ENCODE data around the gene HJV. TPM values are rescaled to one million over a fixed set of nuclear protein-coding genes. Genes with fewer than 3 reads are reported as not detected.

HJV gene
- total RNA-seq, 3 donors from 2014 or later (not counting 1 experiment from before 2014, with no cell fraction given): not detected

DNA sequence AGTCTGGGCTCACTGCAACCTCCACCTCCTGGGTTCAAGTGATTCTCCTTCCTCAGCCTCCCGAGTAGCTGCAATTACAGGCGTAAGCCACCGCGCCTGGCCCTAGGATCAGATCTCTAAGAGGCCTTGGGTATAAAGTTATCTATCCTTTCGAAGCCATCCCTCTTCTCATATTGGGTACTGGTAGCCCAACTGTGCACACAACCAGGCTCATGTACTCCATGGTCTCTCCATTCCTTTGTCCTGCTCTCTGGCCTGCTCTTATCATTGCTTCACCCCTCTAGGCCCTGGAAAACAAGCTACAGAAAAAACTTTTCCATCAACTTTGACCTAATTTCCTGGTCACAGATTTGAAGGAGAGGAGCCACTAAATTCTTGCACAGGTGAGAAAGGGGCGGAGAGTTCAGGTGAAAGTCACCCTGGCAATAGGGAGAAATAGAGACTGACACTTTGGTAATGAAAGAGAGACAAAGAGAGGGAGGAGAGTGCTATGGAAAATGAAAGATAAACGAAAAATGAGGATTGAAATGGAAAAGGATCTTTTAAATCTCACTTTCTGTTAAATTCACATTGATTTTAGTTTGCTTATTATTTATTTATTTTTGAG lies 31.2 kb downstream of the HJV start:
- WGBS (ENCODE audit: insufficient coverage): 97% methylated on average over 6 of the region's 7 CpGs
- peak overlapping the region; percentile 97 for H3K4me3 Mint-ChIP-seq
- H3K4me3 ChIP-seq (ENCODE audit: low read length): no peak overlapping the region

DNA sequence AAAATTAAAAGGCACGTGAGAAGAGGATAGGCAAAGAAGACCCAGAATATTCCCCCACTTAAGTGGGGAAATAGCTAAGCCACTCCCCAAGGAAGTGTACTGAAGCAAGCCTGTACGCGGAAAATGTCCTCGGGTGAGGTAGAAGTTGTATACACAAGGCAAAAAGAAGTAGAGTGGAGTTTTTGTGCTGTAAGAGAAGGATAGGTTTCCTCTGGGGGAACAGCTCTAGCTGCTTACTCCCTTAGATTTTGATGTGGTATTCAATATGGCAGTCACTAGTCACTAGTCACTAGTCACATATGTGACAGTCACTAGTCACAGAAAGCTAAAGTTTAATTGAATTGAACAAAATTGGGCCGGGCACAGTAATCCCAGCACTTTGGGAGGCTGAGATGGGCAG lies 32.8 kb downstream of the HJV start:
- 59% methylated on average over 4 of the region's 5 CpGs for WGBS (ENCODE audit: insufficient coverage)

More for the DNA sequence above, 31.2 kb downstream of the HJV start:
- H3K27ac Mint-ChIP-seq: peak overlapping the region; percentile 97 to 99
- Histone ChIP-seq H3K36me3 (ENCODE audit: control insufficient read depth, insufficient read depth, low read length) (peaks cover 37% of the 10 kb centered on the region), H3K9me3 (ENCODE audit: control insufficient read depth, insufficient read depth, low read length) (no peaks in the 10 kb centered on the region), H3K4me1 (ENCODE audit: control insufficient read depth, insufficient read depth, low read length) (peaks cover 30% of the 10 kb centered on the region), H3K27me3 (ENCODE audit: control insufficient read depth, insufficient read depth, low read length) (no peaks in the 10 kb centered on the region), H3K27ac (ENCODE audit: low read length) (no peak overlapping the region)
- TF ChIP-seq, protein P1, sequence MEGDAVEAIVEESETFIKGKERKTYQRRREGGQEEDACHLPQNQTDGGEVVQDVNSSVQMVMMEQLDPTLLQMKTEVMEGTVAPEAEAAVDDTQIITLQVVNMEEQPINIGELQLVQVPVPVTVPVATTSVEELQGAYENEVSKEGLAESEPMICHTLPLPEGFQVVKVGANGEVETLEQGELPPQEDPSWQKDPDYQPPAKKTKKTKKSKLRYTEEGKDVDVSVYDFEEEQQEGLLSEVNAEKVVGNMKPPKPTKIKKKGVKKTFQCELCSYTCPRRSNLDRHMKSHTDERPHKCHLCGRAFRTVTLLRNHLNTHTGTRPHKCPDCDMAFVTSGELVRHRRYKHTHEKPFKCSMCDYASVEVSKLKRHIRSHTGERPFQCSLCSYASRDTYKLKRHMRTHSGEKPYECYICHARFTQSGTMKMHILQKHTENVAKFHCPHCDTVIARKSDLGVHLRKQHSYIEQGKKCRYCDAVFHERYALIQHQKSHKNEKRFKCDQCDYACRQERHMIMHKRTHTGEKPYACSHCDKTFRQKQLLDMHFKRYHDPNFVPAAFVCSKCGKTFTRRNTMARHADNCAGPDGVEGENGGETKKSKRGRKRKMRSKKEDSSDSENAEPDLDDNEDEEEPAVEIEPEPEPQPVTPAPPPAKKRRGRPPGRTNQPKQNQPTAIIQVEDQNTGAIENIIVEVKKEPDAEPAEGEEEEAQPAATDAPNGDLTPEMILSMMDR (IDR thresholded peaks at IDR 0.05): no peak
- no peak for ATAC-seq
- intact Hi-C loops (cut with micrococcal nuclease): no loop called here
- peak in 1 of 2 donors; percentile 39 for DNase-seq
- no peaks in the 10 kb centered on the region for H3K27me3 Mint-ChIP-seq (ENCODE audit: low read depth in 2 of 2)
- H3K4me1 Mint-ChIP-seq: peaks cover 63 to 70% of the 10 kb centered on the region in 2 donors
- H3K9me3 Mint-ChIP-seq: no peaks in the 10 kb centered on the region
- H3K36me3 Mint-ChIP-seq: peaks cover 36% of the 10 kb centered on the region

DNA sequence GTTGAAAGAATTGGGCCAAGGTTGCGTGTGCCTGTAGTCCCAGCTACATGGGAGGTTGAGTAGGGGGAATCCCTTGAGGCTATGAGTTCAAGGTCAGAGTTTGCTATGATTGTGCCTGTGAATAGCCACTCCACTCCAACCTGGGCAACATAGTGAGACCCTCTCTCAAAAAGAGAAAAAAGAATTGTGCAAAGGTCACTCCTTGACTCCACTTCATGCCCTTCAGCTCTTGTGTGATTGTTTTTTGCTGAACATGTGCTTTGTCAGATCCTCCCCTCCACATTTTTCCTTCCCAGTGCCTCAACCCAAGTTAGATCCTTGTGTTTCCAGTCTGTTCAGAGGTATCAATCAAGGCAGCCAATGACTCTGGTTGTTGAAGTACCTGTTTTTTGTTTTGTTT lies 33.6 kb downstream of the HJV start:
- peak in 1 of 2 donors; percentile 12 for DNase-seq
- peak overlapping the region; percentile 13 for H3K27ac ChIP-seq (ENCODE audit: low read length)
- intact Hi-C loops (cut with micrococcal nuclease): no loop called here
- H3K36me3 ChIP-seq (ENCODE audit: control insufficient read depth, insufficient read depth, low read length): peaks cover 13% of the 10 kb centered on the region
- no CpG with 5 or more reads among the region's 1 CpG for WGBS (ENCODE audit: insufficient coverage)
- H3K4me3 Mint-ChIP-seq: peak overlapping the region; percentile 37
- H3K27ac Mint-ChIP-seq: peak overlapping the region; percentile 63 to 79
- H3K9me3 Mint-ChIP-seq: no peaks in the 10 kb centered on the region
- H3K4me1 ChIP-seq (ENCODE audit: control insufficient read depth, insufficient read depth, low read length): peaks cover 41% of the 10 kb centered on the region
- no peaks in the 10 kb centered on the region for H3K27me3 ChIP-seq (ENCODE audit: control insufficient read depth, insufficient read depth, low read length)
- no peak for ATAC-seq
- H3K36me3 Mint-ChIP-seq: peaks cover 12% of the 10 kb centered on the region
- H3K4me3 ChIP-seq (ENCODE audit: low read length): no peak overlapping the region
- H3K27me3 Mint-ChIP-seq (ENCODE audit: low read depth in 2 of 2): no peaks in the 10 kb centered on the region
- no peaks in the 10 kb centered on the region for H3K9me3 ChIP-seq (ENCODE audit: control insufficient read depth, insufficient read depth, low read length)
- H3K4me1 Mint-ChIP-seq: peaks cover 53 to 65% of the 10 kb centered on the region in 2 donors
- TF ChIP-seq, protein P1 (IDR thresholded peaks at IDR 0.05): no peak

More for the DNA sequence above, 32.8 kb downstream of the HJV start:
- Mint-ChIP-seq H3K9me3 (no peaks in the 10 kb centered on the region), H3K4me3 (no peak overlapping the region), H3K4me1 (peaks cover 62 to 66% of the 10 kb centered on the region in 2 donors), H3K27me3 (ENCODE audit: low read depth in 2 of 2) (no peaks in the 10 kb centered on the region), H3K36me3 (peaks cover 20% of the 10 kb centered on the region), H3K27ac (peak overlapping the region; percentile 63 to 79)
- Histone ChIP-seq H3K27me3 (ENCODE audit: control insufficient read depth, insufficient read depth, low read length) (no peaks in the 10 kb centered on the region), H3K4me1 (ENCODE audit: control insufficient read depth, insufficient read depth, low read length) (peaks cover 39% of the 10 kb centered on the region), H3K36me3 (ENCODE audit: control insufficient read depth, insufficient read depth, low read length) (peaks cover 21% of the 10 kb centered on the region), H3K4me3 (ENCODE audit: low read length) (no peak overlapping the region), H3K27ac (ENCODE audit: low read length) (peak overlapping the region; percentile 16), H3K9me3 (ENCODE audit: control insufficient read depth, insufficient read depth, low read length) (no peaks in the 10 kb centered on the region)
- ATAC-seq (peak in 1 of 3 donors; percentile 24), DNase-seq (peak in 1 of 2 donors; percentile 58)
- TF ChIP-seq, protein P1 (IDR thresholded peaks at IDR 0.05): no peak
- intact Hi-C loops (cut with micrococcal nuclease): no loop called here

DNA sequence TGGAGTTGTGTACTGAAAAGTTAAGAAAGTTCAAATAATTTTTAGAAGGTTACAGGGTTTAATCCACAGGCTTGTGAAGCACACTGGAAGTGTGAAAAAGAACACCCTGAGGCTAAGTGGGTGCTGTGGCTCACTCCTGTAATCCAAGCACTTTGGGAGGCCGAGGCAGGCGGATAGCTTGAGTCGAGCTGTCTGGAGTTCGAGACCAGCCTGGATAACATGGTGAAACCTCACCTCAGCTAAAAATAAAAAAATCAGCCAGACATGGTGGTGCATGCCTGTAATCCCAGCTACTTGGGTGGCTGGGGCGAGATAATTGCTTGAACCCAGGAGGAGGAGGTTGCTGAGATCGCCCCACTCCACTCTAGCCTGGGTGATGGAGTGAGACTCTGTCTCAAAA lies 35.0 kb downstream of the HJV start:
- H3K4me3 Mint-ChIP-seq: no peak overlapping the region
- peak overlapping the region in 1 of 2 donors; percentile 35 for H3K27ac Mint-ChIP-seq
- TF ChIP-seq, protein P1 (IDR thresholded peaks at IDR 0.05): no peak
- WGBS (ENCODE audit: insufficient coverage): 96% methylated on average over 6 of the region's 6 CpGs
- intact Hi-C loops (cut with micrococcal nuclease): no loop called here
- H3K4me1 Mint-ChIP-seq: peaks cover 40 to 65% of the 10 kb centered on the region in 2 donors
- no peak for ATAC-seq
- H3K9me3 Mint-ChIP-seq: no peaks in the 10 kb centered on the region
- H3K36me3 Mint-ChIP-seq: peaks cover 2% of the 10 kb centered on the region
- no peaks in the 10 kb centered on the region for H3K27me3 Mint-ChIP-seq (ENCODE audit: low read depth in 2 of 2)
- Histone ChIP-seq H3K27me3 (ENCODE audit: control insufficient read depth, insufficient read depth, low read length) (no peaks in the 10 kb centered on the region), H3K27ac (ENCODE audit: low read length) (no peak overlapping the region), H3K4me3 (ENCODE audit: low read length) (no peak overlapping the region), H3K9me3 (ENCODE audit: control insufficient read depth, insufficient read depth, low read length) (no peaks in the 10 kb centered on the region), H3K4me1 (ENCODE audit: control insufficient read depth, insufficient read depth, low read length) (peaks cover 38% of the 10 kb centered on the region), H3K36me3 (ENCODE audit: control insufficient read depth, insufficient read depth, low read length) (no peaks in the 10 kb centered on the region)
- DNase-seq: no peak

All from natural killer cell (primary cell).